ENCODE data around the gene PCBP3. TPM values are rescaled to one million over a fixed set of nuclear protein-coding genes. Genes with fewer than 3 reads are reported as not detected.

PCBP3 gene
- total and polyA plus RNA-seq, 12 donors, result 1.7 to 15.8 (median 4.7) TPM

- no peak for DNase-seq
- WGBS, 4 donors, result 82 to 88% (median 82%) methylated on average over 8 of the region's 8 CpGs
- intact Hi-C loops (cut with DNase I), result no loop called here
These were observed 158.5 kb downstream of the PCBP3 start for GRCh38 chr21:45801989-45802388.

GRCh38 chr21:45802425-45802824 is 158.9 kb downstream of the PCBP3 start:
- Histone ChIP-seq H3K27me3 (no peaks in the 10 kb centered on the region), H3K27ac (no peak overlapping the region), H3K4me3 (no peak overlapping the region), H3K4me1 (replicated peaks in 1 of 2) (no peaks in the 10 kb centered on the region), H3K36me3 (replicated peaks in 1 of 2) (no peaks in the 10 kb centered on the region), H3K9me3 (replicated peaks in 1 of 3) (no peaks in the 10 kb centered on the region)
- intact Hi-C loops (cut with DNase I), result no loop called here
- 65 to 90% (median 74%) methylated on average over 9 of the region's 9 CpGs for WGBS, 4 donors
- no peak for TF ChIP-seq CTCF (IDR thresholded peaks at IDR 0.05)
- no peak for TF ChIP-seq POLR2A (IDR thresholded peaks at IDR 0.05)
- no peak for DNase-seq

More at GRCh38 chr21:45801989-45802388, 158.5 kb downstream of the PCBP3 start:
- Histone ChIP-seq H3K9me3 (replicated peaks in 1 of 3) (no peaks in the 10 kb centered on the region), H3K27me3 (no peaks in the 10 kb centered on the region), H3K4me3 (no peak overlapping the region), H3K4me1 (replicated peaks in 1 of 2) (no peaks in the 10 kb centered on the region), H3K27ac (no peak overlapping the region), H3K36me3 (replicated peaks in 1 of 2) (no peaks in the 10 kb centered on the region)
- TF ChIP-seq POLR2A (IDR thresholded peaks at IDR 0.05) (no peak), CTCF (IDR thresholded peaks at IDR 0.05) (no peak)

GRCh38 chr21:45802956-45803617 is 159.6 kb downstream of the PCBP3 start:
- no peaks in the 10 kb centered on the region for H3K36me3 ChIP-seq (replicated peaks in 1 of 2)
- no peak overlapping the region for H3K27ac ChIP-seq
- no peaks in the 10 kb centered on the region for H3K9me3 ChIP-seq (replicated peaks in 1 of 3)
- H3K4me1 ChIP-seq (replicated peaks in 1 of 2), result no peaks in the 10 kb centered on the region
- H3K27me3 ChIP-seq, result no peaks in the 10 kb centered on the region
- TF ChIP-seq POLR2A (IDR thresholded peaks at IDR 0.05) (no peak), CTCF (IDR thresholded peaks at IDR 0.05) (no peak)
- 82 to 91% (median 83%) methylated on average over 8 of the region's 8 CpGs for WGBS, 4 donors
- intact Hi-C loops (cut with DNase I), result no loop called here
- DNase-seq, result no peak
- no peak overlapping the region for H3K4me3 ChIP-seq

- no peak overlapping the region for H3K27ac ChIP-seq
These were observed 160.3 kb downstream of the PCBP3 start for GRCh38 chr21:45803618-45804340.

More at GRCh38 chr21:45803618-45804340, 160.3 kb downstream of the PCBP3 start:
- TF ChIP-seq CTCF (IDR thresholded peaks at IDR 0.05) (no peak), POLR2A (IDR thresholded peaks at IDR 0.05) (no peak)
- intact Hi-C loops (cut with DNase I), result no loop called here
- Histone ChIP-seq H3K36me3 (replicated peaks in 1 of 2) (no peaks in the 10 kb centered on the region), H3K4me1 (replicated peaks in 1 of 2) (no peaks in the 10 kb centered on the region), H3K4me3 (no peak overlapping the region), H3K9me3 (replicated peaks in 1 of 3) (no peaks in the 10 kb centered on the region), H3K27me3 (no peaks in the 10 kb centered on the region)
- DNase-seq, result no peak
- WGBS, 4 donors, result 77 to 87% (median 82%) methylated on average over 8 to 15 of the region's 15 CpGs
